ENCODE measurements around the gene SLC38A8.

- TF ChIP-seq FOXM1 (IDR thresholded peaks at IDR 0.05; ENCODE audit: borderline replicate concordance) (no peak), HDGF (IDR thresholded peaks at IDR 0.05; ENCODE audit: borderline replicate concordance) (no peak), FOXA1 (IDR thresholded peaks at IDR 0.05) (no peak), TARDBP (IDR thresholded peaks at IDR 0.05) (no peak), SUZ12 (IDR thresholded peaks at IDR 0.05) (no peak), BHLHE40 (IDR thresholded peaks at IDR 0.05; ENCODE audit: borderline replicate concordance) (no peak), L3MBTL2 (conservative IDR thresholded peaks at IDR 0.05) (no peak)
Observed at GRCh38 chr16:84087001-84087400, 44.4 kb upstream of the SLC38A8 start.
